Thyroid gland (tissue), 4 donors: Measurements from ENCODE around the gene TYR. TPM values are rescaled to one million over a fixed set of nuclear protein-coding genes. Genes with fewer than 3 reads are reported as not detected.
"Not testable (repeated sequence)": the region's sequence is repeated elsewhere in the genome, so short reads cannot be mapped to it uniquely, and the experiment has no call there.

Source experiments
- DNase-seq, 2 donors: peaks; one replicate each; pipeline ENCODE4 v3.0.0-alpha.2; 2019
- H3K27ac ChIP-seq, 3 donors: fragments of 200-600 bp; sonication (generic); 1 replicate in 2 of 3; 2 replicates in 1 of 3; pipeline ENCODE4 v1.5.1; 2016 to 2019; ENCODE audit warnings: mild to moderate bottlenecking in 1 of 3, moderate library complexity in 1 of 3
- H3K27me3 ChIP-seq: fragments of 200-600 bp; sonication (generic); one replicate; pipeline ENCODE4 v1.5.1; 2019
- H3K36me3 ChIP-seq, 2 donors: fragments of 200-600 bp; sonication (generic); one replicate each; pipeline ENCODE4 v1.5.1; 2016 to 2019
- H3K4me1 ChIP-seq, 2 donors: fragments of 200-600 bp; sonication (generic); one replicate each; pipeline ENCODE4 v1.5.1; 2017 to 2019
- H3K4me3 ChIP-seq, 3 donors: fragments of 200-600 bp; sonication (generic); replicated peaks in 1 of 3; 1 replicate in 2 of 3; 2 replicates in 1 of 3; pipeline ENCODE4 v1.5.1; 2016; ENCODE audit warnings: mild to moderate bottlenecking in 1 of 3
- H3K9me3 ChIP-seq: fragments of 200-600 bp; sonication (generic); one replicate; pipeline ENCODE4 v1.5.1; 2017
- CTCF ChIP-seq, 6 experiments: fragments of 200-600 bp in 3 of 6; fragments of 450-650 bp in 3 of 6; sonication (generic) in 3 of 6; IDR thresholded peaks; one replicate each; pipeline ENCODE4 v1.5.1; 2016 to 2019; ENCODE audit warnings: antibody characterized with exemption in 6 of 6, mild to moderate bottlenecking in 2 of 6, inconsistent platforms in 1 of 6, moderate library complexity in 1 of 6
- POLR2A ChIP-seq, 2 donors: fragments of 450-650 bp; IDR thresholded peaks; one replicate each; pipeline ENCODE4 v1.6.1; 2017; ENCODE audit warnings: antibody characterized with exemption in 2 of 2, mild to moderate bottlenecking in 2 of 2, moderate library complexity in 1 of 2
- WGBS, 2 donors: methylation state at CpG; one replicate each; pipeline ENCODE4 v1.1.5; 2017; 5-methylcytosine and 5-hydroxymethylcytosine counted together
- intact Hi-C: fragments of 100-400 bp; cut with DNase I; formaldehyde crosslinking; loops from one replicate; pipeline ENCODE4 v1.15.1; 2023
- total RNA-seq, 4 donors: library from RNA; depleted of rRNA; stranded (reverse); fragments of >200 nt; gene quantifications; one replicate each; pipeline ENCODE4 v1.2.3, GENCODE V29; 2016

The TYR gene
- total RNA-seq, 4 donors from 2014 or later = not detected

- Histone ChIP-seq H3K4me3 (no peak overlapping the region), H3K4me1 (no peaks in the 10 kb centered on the region), H3K36me3 (no peaks in the 10 kb centered on the region), H3K27ac (no peak overlapping the region), H3K9me3 (no peaks in the 10 kb centered on the region), H3K27me3 (no peaks in the 10 kb centered on the region)
- 62 to 67% methylated on average over 2 of the region's 2 CpGs for WGBS, 2 donors
- intact Hi-C loops = no loop called here
- DNase-seq = no peak
- no peak for TF ChIP-seq POLR2A (IDR thresholded peaks at IDR 0.05)
- TF ChIP-seq CTCF (IDR thresholded peaks at IDR 0.05) = no peak
Measured at GRCh38 chr11:89267660-89268302, 90.1 kb downstream of the TYR start.

DNA sequence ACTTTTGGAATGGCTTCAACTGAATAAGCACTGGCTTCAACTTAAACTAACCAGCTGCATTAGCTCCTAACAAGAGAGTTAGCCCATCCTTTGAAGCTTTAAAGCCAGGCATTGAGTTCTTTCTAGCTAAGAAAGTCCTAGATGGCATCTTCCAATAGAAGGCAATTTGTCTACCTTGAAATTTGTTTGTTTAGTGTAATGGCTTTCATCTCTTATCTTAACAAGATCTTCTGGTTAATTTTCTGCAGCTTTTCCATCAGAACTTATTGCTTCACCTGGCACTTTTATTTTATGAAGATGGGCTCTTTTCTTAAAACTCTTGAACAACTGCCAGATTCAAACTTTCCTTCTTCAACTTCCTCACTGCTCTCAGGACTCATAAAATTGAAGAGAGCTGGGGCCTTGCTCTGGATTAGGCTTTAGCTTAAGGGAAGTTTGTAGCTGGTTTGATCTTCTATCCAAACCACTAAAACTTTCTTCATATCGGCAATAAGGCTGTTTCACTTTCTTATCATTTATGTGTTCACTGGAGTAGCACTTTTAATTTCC lies 94.9 kb downstream of the TYR start:
- H3K9me3 ChIP-seq, DNase-seq, H3K4me1 ChIP-seq, H3K27me3 ChIP-seq, intact Hi-C loops, H3K27ac ChIP-seq, H3K4me3 ChIP-seq, H3K36me3 ChIP-seq: not testable (repeated sequence)
- 97% methylated on average over 1 of the region's 1 CpG for whole genome bisulfite sequencing, 2 donors

DNA sequence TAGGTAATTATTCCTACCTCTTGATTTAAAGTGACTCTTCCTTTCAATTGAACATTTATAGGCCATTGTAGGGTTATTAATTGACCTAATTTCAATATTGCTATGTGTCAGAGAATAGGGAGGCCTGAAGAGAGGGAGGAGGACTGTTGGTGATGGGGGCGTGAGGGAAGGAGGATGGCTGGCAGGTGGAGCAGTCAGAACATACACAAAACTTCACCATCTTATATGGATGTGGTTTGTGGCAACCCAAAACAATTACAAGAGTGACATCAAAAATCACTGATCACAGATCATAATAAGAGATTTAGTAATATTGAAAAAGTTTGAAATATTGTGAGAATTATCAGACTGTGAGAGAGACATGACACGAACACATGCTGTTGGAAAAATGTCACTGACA lies 95.5 kb downstream of the TYR start:
- 85 to 88% methylated on average over 2 of the region's 2 CpGs for WGBS, 2 donors
- H3K4me3 ChIP-seq, H3K27me3 ChIP-seq, intact Hi-C loops, DNase-seq, H3K36me3 ChIP-seq, H3K27ac ChIP-seq, H3K4me1 ChIP-seq, H3K9me3 ChIP-seq: not testable (repeated sequence)

- H3K36me3 ChIP-seq = no peaks in the 10 kb centered on the region
- no peaks in the 10 kb centered on the region for H3K9me3 ChIP-seq
- H3K27me3 ChIP-seq = no peaks in the 10 kb centered on the region
- WGBS, 2 donors = 71 to 73% methylated on average over 1 of the region's 1 CpG
- no peak for TF ChIP-seq POLR2A (IDR thresholded peaks at IDR 0.05)
- TF ChIP-seq CTCF (IDR thresholded peaks at IDR 0.05) = no peak
- intact Hi-C loops = no loop called here
- no peaks in the 10 kb centered on the region for H3K4me1 ChIP-seq
- no peak overlapping the region for H3K4me3 ChIP-seq
- DNase-seq = no peak
- H3K27ac ChIP-seq = no peak overlapping the region
Measured at GRCh38 chr11:89275966-89276365, 98.3 kb downstream of the TYR start.

DNA sequence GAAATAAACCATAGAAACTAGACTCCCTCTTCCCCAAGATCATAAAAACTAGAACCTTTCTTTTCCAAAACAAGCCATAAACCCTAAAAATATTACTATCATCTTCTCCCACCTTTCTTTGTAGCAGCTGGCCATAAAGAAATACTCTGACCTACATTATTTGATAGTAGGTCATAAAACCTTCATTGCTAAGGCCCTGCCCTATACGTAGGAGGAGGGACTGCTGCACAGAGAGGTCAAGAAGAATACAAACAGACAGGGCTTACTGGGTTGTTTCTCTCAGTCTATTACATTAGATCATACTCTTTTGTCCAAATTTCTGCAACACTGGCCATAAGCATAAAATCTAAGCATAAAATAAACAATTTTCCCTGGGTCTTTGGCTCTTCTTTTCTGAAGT lies 101.5 kb downstream of the TYR start:
- 83 to 86% methylated on average over 1 of the region's 1 CpG for WGBS, 2 donors
- intact Hi-C loops = no loop called here
- no peak for DNase-seq

DNA sequence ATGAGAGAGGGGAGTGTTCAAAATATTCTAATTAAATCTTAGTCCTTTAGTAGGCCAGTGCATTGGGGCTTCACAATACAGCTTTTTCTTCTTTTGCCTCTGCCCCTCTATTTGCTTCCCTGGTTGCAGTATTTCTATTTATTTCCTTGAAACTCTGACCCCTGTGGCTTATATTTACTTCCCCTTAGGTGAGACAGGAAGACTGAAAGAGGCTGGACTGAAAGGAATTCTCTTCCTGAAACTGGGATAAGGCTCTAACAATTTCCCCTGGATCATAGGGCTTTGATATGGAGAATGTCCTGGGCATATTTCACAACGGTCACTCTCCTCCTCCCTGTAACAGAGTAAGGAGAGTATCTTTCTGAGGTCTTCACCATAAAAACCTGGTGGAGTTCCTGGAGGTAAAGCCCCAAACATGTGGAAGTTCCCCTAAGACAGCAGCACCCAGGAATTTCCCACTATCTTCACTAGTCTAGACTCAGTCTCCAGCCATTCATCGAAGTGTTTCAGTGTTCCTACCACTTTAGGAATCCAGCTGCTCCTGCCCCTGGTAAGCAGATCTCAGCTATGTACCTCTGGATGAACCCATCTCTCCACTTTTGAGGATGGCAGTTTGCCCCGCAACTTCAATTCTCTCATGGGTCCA lies 103.5 kb downstream of the TYR start:
- H3K4me1 ChIP-seq, H3K27me3 ChIP-seq, H3K9me3 ChIP-seq, DNase-seq, H3K27ac ChIP-seq, H3K4me3 ChIP-seq, H3K36me3 ChIP-seq, intact Hi-C loops: not testable (repeated sequence)
- WGBS, 2 donors = 68 to 69% methylated on average over 3 of the region's 3 CpGs

More for the DNA sequence above, 101.5 kb downstream of the TYR start:
- H3K4me1 ChIP-seq = no peaks in the 10 kb centered on the region
- no peaks in the 10 kb centered on the region for H3K9me3 ChIP-seq
- H3K36me3 ChIP-seq = no peaks in the 10 kb centered on the region
- no peak overlapping the region for H3K4me3 ChIP-seq
- TF ChIP-seq POLR2A (IDR thresholded peaks at IDR 0.05) (no peak), CTCF (IDR thresholded peaks at IDR 0.05) (no peak)
- no peak overlapping the region for H3K27ac ChIP-seq
- H3K27me3 ChIP-seq = no peaks in the 10 kb centered on the region

DNA sequence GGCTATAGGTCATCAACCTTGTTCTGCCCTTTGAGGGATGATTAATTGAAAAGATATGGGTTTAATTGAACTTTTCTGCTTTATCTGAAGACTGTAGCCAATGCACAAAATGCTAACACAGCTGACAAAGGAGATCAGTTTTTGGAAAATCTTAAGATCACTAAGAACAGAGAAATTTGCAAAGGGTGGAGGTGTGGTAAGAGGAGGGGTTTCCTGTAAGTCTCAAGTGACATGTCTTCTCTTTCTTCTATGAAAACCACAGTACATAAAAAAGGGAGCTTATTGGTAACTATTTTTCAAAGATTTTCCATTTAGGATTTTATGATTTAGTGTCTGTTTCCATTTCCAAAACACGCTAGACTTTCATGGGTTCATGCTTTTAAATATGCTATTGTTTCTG lies 108.9 kb downstream of the TYR start:
- DNase-seq, H3K27ac ChIP-seq, H3K9me3 ChIP-seq, H3K36me3 ChIP-seq, H3K27me3 ChIP-seq, intact Hi-C loops, H3K4me1 ChIP-seq, H3K4me3 ChIP-seq: not testable (repeated sequence)
- 80 to 93% methylated on average over 1 of the region's 1 CpG for WGBS, 2 donors

- DNase-seq, H3K4me3 ChIP-seq, H3K9me3 ChIP-seq, H3K4me1 ChIP-seq, H3K36me3 ChIP-seq, H3K27ac ChIP-seq, intact Hi-C loops, H3K27me3 ChIP-seq: not testable (repeated sequence)
- WGBS, 2 donors = 84 to 92% methylated on average over 3 of the region's 3 CpGs
Measured at GRCh38 chr11:89288004-89288403, 110.3 kb downstream of the TYR start.
